ENCODE data around the gene MGAT3. TPM values are rescaled to one million over a fixed set of nuclear protein-coding genes. Genes with fewer than 3 reads are reported as not detected.

The MGAT3 gene
- total RNA-seq, 2 experiments from 2014 or later = 7.0 to 7.2 TPM

DNA sequence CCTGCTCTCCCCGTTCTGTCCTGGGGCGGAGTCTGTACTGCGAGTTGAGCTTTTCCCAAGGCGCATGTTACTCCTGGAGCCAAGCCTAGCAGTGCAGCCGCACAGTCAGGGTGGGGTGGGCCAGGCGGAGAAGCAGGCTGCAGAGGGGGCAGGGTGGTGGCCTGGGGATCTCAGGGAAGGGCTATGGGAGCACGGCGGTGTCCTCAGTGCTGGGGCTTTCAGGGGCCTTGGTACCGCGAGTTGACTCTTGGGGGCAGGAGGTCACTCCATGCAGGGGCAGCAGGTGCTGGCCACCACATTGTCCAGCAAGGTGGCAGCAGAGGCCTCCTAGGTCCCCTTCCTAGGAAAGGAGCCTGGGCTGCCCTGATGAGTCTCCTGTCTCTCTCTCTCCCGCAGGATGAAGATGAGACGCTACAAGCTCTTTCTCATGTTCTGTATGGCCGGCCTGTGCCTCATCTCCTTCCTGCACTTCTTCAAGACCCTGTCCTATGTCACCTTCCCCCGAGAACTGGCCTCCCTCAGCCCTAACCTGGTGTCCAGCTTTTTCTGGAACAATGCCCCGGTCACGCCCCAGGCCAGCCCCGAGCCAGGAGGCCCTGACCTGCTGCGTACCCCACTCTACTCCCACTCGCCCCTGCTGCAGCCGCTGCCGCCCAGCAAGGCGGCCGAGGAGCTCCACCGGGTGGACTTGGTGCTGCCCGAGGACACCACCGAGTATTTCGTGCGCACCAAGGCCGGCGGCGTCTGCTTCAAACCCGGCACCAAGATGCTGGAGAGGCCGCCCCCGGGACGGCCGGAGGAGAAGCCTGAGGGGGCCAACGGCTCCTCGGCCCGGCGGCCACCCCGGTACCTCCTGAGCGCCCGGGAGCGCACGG, 30.4 kb downstream of the MGAT3 start:
- Mint-ChIP-seq H3K27ac (no peak overlapping the region), H3K36me3 (no peaks in the 10 kb centered on the region), H3K27me3 (no peaks in the 10 kb centered on the region), H3K4me3 (no peak overlapping the region), H3K4me1 (peaks cover 4% of the 10 kb centered on the region), H3K9me3 (no peaks in the 10 kb centered on the region)
- POLR2A ChIA-PET = no interaction called here
- DNase-seq (no peak), ATAC-seq (ENCODE audit: low read depth) (no peak)

DNA sequence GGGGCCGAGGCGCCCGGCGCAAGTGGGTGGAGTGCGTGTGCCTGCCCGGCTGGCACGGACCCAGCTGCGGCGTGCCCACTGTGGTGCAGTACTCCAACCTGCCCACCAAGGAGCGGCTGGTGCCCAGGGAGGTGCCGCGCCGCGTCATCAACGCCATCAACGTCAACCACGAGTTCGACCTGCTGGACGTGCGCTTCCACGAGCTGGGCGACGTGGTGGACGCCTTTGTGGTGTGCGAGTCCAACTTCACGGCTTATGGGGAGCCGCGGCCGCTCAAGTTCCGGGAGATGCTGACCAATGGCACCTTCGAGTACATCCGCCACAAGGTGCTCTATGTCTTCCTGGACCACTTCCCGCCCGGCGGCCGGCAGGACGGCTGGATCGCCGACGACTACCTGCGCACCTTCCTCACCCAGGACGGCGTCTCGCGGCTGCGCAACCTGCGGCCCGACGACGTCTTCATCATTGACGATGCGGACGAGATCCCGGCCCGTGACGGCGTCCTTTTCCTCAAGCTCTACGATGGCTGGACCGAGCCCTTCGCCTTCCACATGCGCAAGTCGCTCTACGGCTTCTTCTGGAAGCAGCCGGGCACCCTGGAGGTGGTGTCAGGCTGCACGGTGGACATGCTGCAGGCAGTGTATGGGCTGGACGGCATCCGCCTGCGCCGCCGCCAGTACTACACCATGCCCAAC, 31.2 kb downstream of the MGAT3 start:
- H3K4me3 Mint-ChIP-seq = no peak overlapping the region
- H3K27ac Mint-ChIP-seq = no peak overlapping the region
- no peaks in the 10 kb centered on the region for H3K9me3 Mint-ChIP-seq
- H3K36me3 Mint-ChIP-seq = no peaks in the 10 kb centered on the region
- peaks cover 5% of the 10 kb centered on the region for H3K4me1 Mint-ChIP-seq
- H3K27me3 Mint-ChIP-seq = no peaks in the 10 kb centered on the region
- DNase-seq (no peak), ATAC-seq (ENCODE audit: low read depth) (no peak)
- POLR2A ChIA-PET = no interaction called here

DNA sequence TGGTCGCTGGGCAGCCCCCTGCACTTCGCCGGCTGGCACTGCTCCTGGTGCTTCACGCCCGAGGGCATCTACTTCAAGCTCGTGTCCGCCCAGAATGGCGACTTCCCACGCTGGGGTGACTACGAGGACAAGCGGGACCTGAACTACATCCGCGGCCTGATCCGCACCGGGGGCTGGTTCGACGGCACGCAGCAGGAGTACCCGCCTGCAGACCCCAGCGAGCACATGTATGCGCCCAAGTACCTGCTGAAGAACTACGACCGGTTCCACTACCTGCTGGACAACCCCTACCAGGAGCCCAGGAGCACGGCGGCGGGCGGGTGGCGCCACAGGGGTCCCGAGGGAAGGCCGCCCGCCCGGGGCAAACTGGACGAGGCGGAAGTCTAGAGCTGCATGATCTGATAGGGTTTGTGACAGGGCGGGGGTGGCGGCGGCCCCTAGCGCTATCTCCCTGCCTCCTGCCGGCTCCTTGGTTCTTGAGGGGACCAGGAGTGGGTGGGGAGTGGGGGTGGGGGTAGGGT, 31.8 kb downstream of the MGAT3 start:
- H3K9me3 Mint-ChIP-seq = no peaks in the 10 kb centered on the region
- H3K4me3 Mint-ChIP-seq = no peak overlapping the region
- peaks cover 10% of the 10 kb centered on the region for H3K4me1 Mint-ChIP-seq
- ATAC-seq (ENCODE audit: low read depth) (no peak), DNase-seq (no peak)
- H3K36me3 Mint-ChIP-seq = no peaks in the 10 kb centered on the region
- POLR2A ChIA-PET = no interaction called here
- no peaks in the 10 kb centered on the region for H3K27me3 Mint-ChIP-seq
- no peak overlapping the region for H3K27ac Mint-ChIP-seq

DNA sequence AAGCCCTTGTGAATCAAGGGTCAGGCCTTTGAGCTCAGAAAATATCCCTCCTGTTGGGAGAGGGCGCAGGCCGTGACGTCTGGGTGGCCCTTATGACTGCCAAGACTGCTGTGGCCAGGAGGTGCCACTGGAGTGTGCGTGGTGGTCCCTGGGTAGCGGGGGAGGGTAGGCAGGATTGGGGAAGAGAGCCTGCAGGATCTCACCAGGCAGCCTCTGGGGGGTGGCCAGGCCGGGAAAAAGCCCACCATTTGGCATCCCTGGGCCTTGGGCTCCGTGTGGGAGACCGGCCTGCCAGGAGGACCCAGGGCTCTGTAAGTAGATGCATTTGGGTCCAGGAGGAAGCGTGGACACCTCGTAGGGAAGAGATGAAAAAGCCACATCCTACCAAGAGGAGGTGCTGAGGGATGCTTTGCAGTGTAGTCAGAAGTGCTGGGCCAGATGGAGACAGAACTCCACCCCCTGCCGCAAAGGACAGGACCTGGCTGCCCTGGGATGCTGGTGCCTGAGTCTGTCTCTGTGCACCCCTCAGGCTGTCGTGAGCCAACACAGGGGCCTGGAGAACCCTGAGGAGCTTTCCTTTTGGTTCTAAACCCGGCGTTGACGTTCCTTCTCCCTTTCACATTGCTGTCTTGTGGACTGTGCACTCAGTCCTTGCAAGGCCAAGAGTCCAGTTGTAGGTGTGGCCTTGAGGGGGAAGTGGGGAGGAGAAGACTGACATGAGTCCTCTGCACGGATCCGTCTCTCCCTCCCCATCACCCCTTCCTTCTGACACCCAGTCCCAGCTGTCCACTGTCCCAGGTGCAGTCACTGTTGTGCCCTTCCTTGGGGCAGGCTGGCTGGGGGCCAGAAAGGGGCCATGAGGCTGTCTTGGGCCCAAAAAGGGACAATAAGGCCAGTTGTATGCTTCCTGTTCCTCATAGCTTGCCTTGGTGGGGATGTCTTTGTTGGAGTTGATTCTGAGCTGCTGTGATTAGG, 32.6 kb downstream of the MGAT3 start:
- DNase-seq (no peak), ATAC-seq (ENCODE audit: low read depth) (no peak)
- peaks cover 13% of the 10 kb centered on the region for H3K4me1 Mint-ChIP-seq
- POLR2A ChIA-PET = interaction anchor here (1.1 to 5.9 kb wide), 6 partner anchors 12 to 169 kb away, joined by 3 to 41 read pairs (median 6); partner anchors contain the start of genes ATF4, MIEF1 and TAB1
- no peaks in the 10 kb centered on the region for H3K9me3 Mint-ChIP-seq
- H3K4me3 Mint-ChIP-seq = no peak overlapping the region
- no peaks in the 10 kb centered on the region for H3K36me3 Mint-ChIP-seq
- H3K27me3 Mint-ChIP-seq = no peaks in the 10 kb centered on the region
- H3K27ac Mint-ChIP-seq = no peak overlapping the region

DNA sequence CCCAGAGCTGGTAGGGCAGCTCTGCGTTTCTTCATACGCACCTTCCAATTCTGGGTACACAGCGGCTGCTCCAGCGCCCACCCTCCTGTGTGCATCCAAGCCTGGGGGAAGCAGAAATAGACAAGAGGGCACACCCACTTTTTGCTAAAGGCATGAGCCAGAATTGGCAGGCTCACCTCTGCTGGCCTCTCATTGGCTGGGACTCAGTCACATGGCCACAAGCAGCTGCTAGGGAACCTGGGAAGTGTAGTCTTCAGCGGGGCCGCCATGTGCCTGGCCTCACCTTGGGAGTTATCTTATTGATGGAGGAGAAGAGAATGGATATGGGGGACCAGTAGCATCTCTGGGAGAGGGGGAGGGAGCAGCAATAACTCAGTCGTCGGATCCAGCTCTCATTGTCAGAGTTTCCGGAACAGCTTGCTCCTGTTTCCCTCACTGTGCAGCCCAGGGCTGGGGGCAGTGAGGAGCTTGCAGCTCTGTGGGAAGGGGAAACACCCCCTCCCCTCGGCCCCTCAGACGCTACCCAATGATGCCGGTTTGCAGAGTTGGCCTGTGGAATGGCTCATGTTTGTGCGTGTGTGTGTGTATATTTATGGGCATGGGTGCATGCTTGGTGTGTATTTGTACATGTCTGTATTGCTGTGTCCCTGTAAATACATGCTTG, 33.5 kb downstream of the MGAT3 start:
- POLR2A ChIA-PET = interaction anchor here (0.5 to 5.9 kb wide), 8 partner anchors 11 to 911 kb away, joined by 3 to 41 read pairs (median 6); partner anchors contain the start of genes ATF4, MIEF1 and TAB1
- peak; percentile 61 for DNase-seq
- Mint-ChIP-seq H3K27ac (no peak overlapping the region), H3K36me3 (no peaks in the 10 kb centered on the region), H3K4me3 (no peak overlapping the region), H3K4me1 (peaks cover 18% of the 10 kb centered on the region), H3K27me3 (no peaks in the 10 kb centered on the region), H3K9me3 (no peaks in the 10 kb centered on the region)
- peak; percentile 97 for ATAC-seq (ENCODE audit: low read depth)

DNA sequence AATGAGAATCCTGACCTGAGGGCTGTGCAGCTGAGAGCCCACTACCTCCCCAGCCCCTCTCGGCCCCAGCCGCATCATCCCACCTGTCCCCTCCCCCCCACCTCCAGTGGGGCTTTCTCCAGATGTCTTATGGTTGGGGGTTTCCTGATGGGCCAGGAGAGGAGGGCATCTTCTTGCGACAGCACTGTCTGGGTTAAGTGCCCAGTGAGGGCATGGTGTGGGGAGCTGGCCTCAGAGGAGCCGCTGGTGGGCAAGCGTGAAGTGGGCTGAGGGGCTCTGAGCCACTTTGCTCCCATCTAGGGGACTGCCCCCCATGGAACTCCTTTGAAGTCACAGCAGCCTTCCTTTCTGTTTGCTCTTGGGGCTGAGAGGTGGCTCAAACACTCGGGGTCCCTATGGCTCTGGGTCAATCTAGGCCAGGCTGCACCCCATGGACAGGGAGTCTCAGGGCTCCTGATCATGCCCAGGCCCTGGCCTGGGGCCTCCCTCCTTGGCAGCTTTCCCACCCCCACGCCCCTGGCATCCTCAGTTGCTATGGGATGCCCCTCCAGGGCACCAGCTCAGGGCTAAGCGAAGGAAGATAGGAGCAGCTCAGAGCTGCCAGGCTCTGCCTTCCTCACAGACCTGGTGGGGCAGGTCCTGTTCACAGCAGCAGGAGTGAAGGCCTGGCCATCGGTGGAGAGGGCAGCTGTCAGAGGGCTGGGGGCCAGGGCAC, 34.3 kb downstream of the MGAT3 start:
- no peak overlapping the region for H3K4me3 Mint-ChIP-seq
- no peak overlapping the region for H3K27ac Mint-ChIP-seq
- H3K27me3 Mint-ChIP-seq = no peaks in the 10 kb centered on the region
- no peaks in the 10 kb centered on the region for H3K9me3 Mint-ChIP-seq
- POLR2A ChIA-PET = interaction anchor here (0.6 to 5.9 kb wide), 6 partner anchors 11 to 171 kb away, joined by 3 to 41 read pairs (median 6); partner anchors contain the start of genes ATF4, MIEF1 and TAB1
- peaks cover 18% of the 10 kb centered on the region for H3K4me1 Mint-ChIP-seq
- no peak for ATAC-seq (ENCODE audit: low read depth)
- no peaks in the 10 kb centered on the region for H3K36me3 Mint-ChIP-seq
- no peak for DNase-seq

DNA sequence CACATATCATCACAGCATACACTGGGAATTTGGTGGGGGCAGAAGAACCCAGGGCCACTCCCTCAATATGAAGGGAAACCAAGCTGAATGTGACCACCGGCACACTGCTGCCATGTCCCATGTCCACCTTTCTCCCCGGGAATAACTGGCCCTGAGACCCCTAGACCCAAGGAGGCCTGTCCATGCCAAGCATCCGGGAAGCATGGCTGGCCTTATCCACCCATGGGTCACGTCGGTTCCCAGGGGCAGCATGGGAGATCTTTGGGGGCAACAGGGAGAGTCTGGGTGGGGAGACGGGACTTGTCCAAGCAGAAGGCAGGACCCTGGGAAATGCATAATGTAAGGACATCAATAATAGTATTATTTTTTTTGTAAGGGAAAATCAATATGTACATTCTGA, 34.9 kb downstream of the MGAT3 start:
- ATAC-seq (ENCODE audit: low read depth) = no peak
- no peak for DNase-seq
- POLR2A ChIA-PET = interaction anchor here (5.9 kb wide), 1 partner anchor 30 kb away, joined by 41 read pairs; the partner anchor contains the start of gene ATF4
- H3K4me3 Mint-ChIP-seq = no peak overlapping the region
- H3K36me3 Mint-ChIP-seq = no peaks in the 10 kb centered on the region
- peaks cover 18% of the 10 kb centered on the region for H3K4me1 Mint-ChIP-seq
- H3K9me3 Mint-ChIP-seq = no peaks in the 10 kb centered on the region
- H3K27me3 Mint-ChIP-seq = no peaks in the 10 kb centered on the region
- H3K27ac Mint-ChIP-seq = no peak overlapping the region

DNA sequence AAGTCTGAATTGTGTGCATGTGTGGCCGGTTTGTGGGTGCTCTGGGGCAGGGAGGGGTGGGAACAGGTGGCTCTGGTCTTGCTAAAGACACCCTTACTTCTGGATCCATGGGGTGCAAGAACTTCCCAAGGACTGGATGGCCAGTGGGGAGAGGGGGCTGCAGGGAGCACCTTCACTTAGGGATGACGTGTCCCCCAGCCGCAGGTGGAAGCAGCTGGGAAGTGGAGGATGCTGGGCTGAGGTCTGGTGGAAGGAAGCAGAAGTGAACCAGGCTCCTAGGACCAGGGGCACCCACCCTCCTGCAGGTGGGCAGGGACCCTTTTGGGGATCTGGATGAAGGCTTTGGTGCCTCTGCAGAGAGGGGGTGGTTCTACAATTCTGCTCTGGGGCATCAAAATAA, 35.4 kb downstream of the MGAT3 start:
- Mint-ChIP-seq H3K27ac (no peak overlapping the region), H3K4me1 (peaks cover 18% of the 10 kb centered on the region), H3K9me3 (no peaks in the 10 kb centered on the region), H3K36me3 (no peaks in the 10 kb centered on the region), H3K27me3 (no peaks in the 10 kb centered on the region), H3K4me3 (no peak overlapping the region)
- POLR2A ChIA-PET = interaction anchor here (0.6 to 5.9 kb wide), 4 partner anchors 10 to 1642 kb away, joined by 5 to 41 read pairs (median 24); partner anchors contain the start of genes ATF4, MIEF1 and RPS19BP1
- ATAC-seq (ENCODE audit: low read depth) (no peak), DNase-seq (no peak)

DNA sequence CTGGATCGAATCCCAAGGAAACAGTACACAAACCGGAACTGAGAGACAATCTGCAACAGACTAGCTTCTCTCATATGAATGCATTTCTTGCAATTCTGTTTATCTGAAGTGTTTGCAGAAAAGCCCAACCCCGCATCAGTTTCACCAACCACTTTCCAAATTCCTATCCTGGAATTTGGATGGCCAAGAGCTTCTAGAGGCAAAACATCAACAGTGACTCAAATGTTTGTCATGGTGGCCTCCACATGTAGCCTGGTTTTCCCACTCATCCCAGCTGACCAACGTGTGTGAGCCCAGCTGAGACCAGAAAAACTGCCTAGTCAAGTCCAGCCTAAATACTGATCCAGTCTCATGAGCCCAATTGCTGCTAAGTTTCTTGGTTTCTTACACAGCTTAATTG, 36.9 kb downstream of the MGAT3 start:
- H3K27me3 Mint-ChIP-seq = peaks cover 2% of the 10 kb centered on the region
- no peaks in the 10 kb centered on the region for H3K36me3 Mint-ChIP-seq
- H3K4me3 Mint-ChIP-seq = no peak overlapping the region
- DNase-seq (no peak), ATAC-seq (ENCODE audit: low read depth) (no peak)
- H3K4me1 Mint-ChIP-seq = peaks cover 20% of the 10 kb centered on the region
- peak overlapping the region; percentile 60 for H3K27ac Mint-ChIP-seq
- POLR2A ChIA-PET = interaction anchor here (2.1 to 5.9 kb wide), 4 partner anchors 8 to 94 kb away, joined by 7 to 41 read pairs (median 24); partner anchors contain the start of genes ATF4, MIEF1, RPS19BP1 and TAB1
- no peaks in the 10 kb centered on the region for H3K9me3 Mint-ChIP-seq

DNA sequence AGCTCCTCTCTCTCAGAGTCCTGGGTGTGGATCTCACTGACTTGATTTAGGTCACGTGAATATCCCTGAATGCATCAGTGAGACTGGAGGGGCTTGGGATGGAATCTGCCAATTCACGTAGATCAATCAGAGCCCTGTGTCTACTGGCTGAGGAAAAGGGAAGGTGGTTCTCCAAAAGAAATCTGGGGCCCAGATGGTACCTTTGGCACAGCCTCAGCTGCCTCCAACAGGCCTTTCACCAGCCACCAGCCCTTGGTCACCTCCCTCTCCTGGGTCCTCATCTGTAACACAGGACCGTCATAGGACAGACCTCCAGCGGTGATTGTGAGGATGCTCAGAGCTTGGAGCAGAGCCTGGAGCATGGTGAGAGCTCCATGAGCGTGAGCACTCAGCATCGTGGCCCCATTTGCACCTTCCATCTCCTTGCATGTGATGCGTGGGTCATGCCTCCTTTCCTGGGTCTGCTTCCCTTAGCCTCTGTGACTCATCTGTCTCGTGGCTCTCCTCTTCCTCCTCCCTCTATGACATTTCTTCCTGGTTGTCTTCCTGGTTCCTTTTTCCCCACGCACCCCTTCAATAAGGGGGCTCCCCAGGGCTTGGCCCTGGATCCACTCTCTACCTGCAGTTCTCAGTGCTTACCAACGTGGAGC, 37.8 kb downstream of the MGAT3 start:
- peaks cover 20% of the 10 kb centered on the region for H3K4me1 Mint-ChIP-seq
- no peak for ATAC-seq (ENCODE audit: low read depth)
- POLR2A ChIA-PET = interaction anchor here (0.6 to 5.9 kb wide), 4 partner anchors 9 to 95 kb away, joined by 3 to 41 read pairs (median 24); partner anchors contain the start of genes ATF4, RPS19BP1 and TAB1

DNA sequence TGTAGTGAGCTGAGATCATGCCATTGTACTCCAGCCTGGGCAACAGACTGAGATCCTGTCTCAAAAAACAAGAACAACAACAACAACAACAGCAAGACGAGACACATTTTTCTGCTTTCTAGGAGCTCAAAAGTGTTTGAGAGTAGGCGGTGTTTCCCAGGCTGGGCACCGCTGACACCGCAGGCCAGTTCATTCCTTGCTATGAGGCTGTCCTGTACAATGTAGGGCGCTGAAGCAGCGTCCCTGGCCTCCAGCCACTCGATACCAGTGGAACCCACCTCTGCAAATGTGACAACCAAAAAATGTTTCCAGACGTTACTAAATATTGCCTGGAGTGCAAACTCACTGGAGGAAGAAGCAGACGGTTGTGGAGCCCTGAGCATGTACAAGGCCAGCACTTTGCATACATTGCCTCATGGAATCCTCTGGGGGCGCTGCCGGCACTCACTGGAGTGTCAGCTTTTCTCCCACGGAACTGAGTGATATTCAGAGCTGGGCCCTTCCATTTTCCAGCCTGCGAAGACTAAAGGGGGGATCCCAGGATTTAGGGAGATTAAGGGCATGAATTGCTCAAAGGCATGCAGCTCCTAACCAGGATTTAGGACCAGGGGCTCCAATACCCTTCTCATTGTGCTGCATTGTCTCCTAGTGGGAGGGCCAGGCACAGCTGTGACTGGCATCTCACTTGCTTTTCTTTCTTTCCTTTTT, 39.5 kb downstream of the MGAT3 start:
- ATAC-seq (ENCODE audit: low read depth) (peak; percentile 64), DNase-seq (peak; percentile 64)
- H3K4me1 Mint-ChIP-seq = peaks cover 16% of the 10 kb centered on the region
- H3K36me3 Mint-ChIP-seq = no peaks in the 10 kb centered on the region
- POLR2A ChIA-PET = interaction anchor here (0.5 to 5.5 kb wide), 6 partner anchors 22 to 548 kb away, joined by 3 to 40 read pairs (median 4); partner anchors contain the start of genes ATF4 and RPS19BP1
- H3K27me3 Mint-ChIP-seq = peaks cover 4% of the 10 kb centered on the region
- H3K27ac Mint-ChIP-seq = no peak overlapping the region
- no peaks in the 10 kb centered on the region for H3K9me3 Mint-ChIP-seq
- H3K4me3 Mint-ChIP-seq = no peak overlapping the region

More for the DNA sequence above, 37.8 kb downstream of the MGAT3 start:
- Mint-ChIP-seq H3K9me3 (no peaks in the 10 kb centered on the region), H3K36me3 (no peaks in the 10 kb centered on the region), H3K4me3 (no peak overlapping the region), H3K27me3 (peaks cover 4% of the 10 kb centered on the region), H3K27ac (no peak overlapping the region)
- no peak for DNase-seq
